GM12865 (cell line): ENCODE measurements around the gene ATP11A.
A peak's percentile ranks its signal among the peaks of the same experiment; 100 is the strongest.
"Not testable (repeated sequence)": the region's sequence is repeated elsewhere in the genome, so short reads cannot be mapped to it uniquely, and the experiment has no call there.

Experiments used
- DNase-seq: peaks from one replicate; pipeline ENCODE4 v3.0.0; 2010; ENCODE audit warnings: low read depth
- H3K4me3 ChIP-seq: 2 replicates; pipeline ENCODE4 v1.5.1; 2011; ENCODE audit warnings: mild to moderate bottlenecking, low read depth, low read length, control low read depth
- CTCF ChIP-seq: IDR thresholded peaks from 2 replicates; pipeline ENCODE4 v1.5.1; 2011; ENCODE audit warnings: low read length, control low read depth, low read depth, inconsistent platforms; ENCODE audit not compliant: insufficient read depth; ENCODE audit errors: missing control alignments

The ATP11A gene

GRCh38 chr13:112870737-112871287 is 181.0 kb downstream of the ATP11A start:
- H3K4me3 ChIP-seq: no peak overlapping the region
- DNase-seq: no peak
- TF ChIP-seq CTCF: no peak

GRCh38 chr13:112871742-112872141 is 181.9 kb downstream of the ATP11A start:
- H3K4me3 ChIP-seq: no peak overlapping the region
- TF ChIP-seq CTCF: no peak
- DNase-seq: no peak

- not testable (repeated sequence) for H3K4me3 ChIP-seq
- DNase-seq: peak; percentile 90
Observed at GRCh38 chr13:112872657-112873631, 183.1 kb downstream of the ATP11A start.

- TF ChIP-seq CTCF: peak; percentile 95
- peak; percentile 80 for DNase-seq
- H3K4me3 ChIP-seq: no peak overlapping the region
Observed at GRCh38 chr13:112873851-112874750, 184.3 kb downstream of the ATP11A start.

- DNase-seq: no peak
- no peak overlapping the region for H3K4me3 ChIP-seq
- TF ChIP-seq CTCF: no peak
Observed at GRCh38 chr13:112874751-112875300, 185.0 kb downstream of the ATP11A start.

- no peak for TF ChIP-seq CTCF
- no peak overlapping the region for H3K4me3 ChIP-seq
- DNase-seq: no peak
Observed at GRCh38 chr13:112875627-112876026, 185.8 kb downstream of the ATP11A start.
